ENCODE data around the gene EPB41L4B.

GRCh38 chr9:109176386-109176785 is 144.5 kb downstream of the EPB41L4B start:
- no peak for TF ChIP-seq POLR2A (IDR thresholded peaks at IDR 0.05; ENCODE audit: low read depth, low read length)
- no peak for TF ChIP-seq CTCF (conservative IDR thresholded peaks at IDR 0.05; ENCODE audit: low read depth, low read length)
- no peak for TF ChIP-seq SMC3 (IDR thresholded peaks at IDR 0.05; ENCODE audit: low read depth, low read length)
- no peak for TF ChIP-seq MAFK (IDR thresholded peaks at IDR 0.05; ENCODE audit: low read depth, low read length)
- no peak for TF ChIP-seq RAD21 (IDR thresholded peaks at IDR 0.05; ENCODE audit: low read length)
- no peak for TF ChIP-seq BHLHE40 (IDR thresholded peaks at IDR 0.05; ENCODE audit: low read depth, low read length)
- TF ChIP-seq ELK1 (IDR thresholded peaks at IDR 0.05; ENCODE audit: borderline replicate concordance, low read depth, low read length), result no peak
- TF ChIP-seq MAZ (IDR thresholded peaks at IDR 0.05; ENCODE audit: borderline replicate concordance, low read depth, low read length), result no peak
- no peak for TF ChIP-seq RCOR1 (IDR thresholded peaks at IDR 0.05; ENCODE audit: insufficient replicate concordance, low read length)
- no peak for TF ChIP-seq RFX5 (IDR thresholded peaks at IDR 0.05; ENCODE audit: low read depth, low read length)
- no peak for TF ChIP-seq CEBPB (IDR thresholded peaks at IDR 0.05; ENCODE audit: low read depth, low read length)
- TF ChIP-seq USF2 (IDR thresholded peaks at IDR 0.05; ENCODE audit: low read depth, low read length), result no peak
- TF ChIP-seq FOS (IDR thresholded peaks at IDR 0.05; ENCODE audit: low read depth, low read length), result no peak
- TF ChIP-seq NFE2L2 (IDR thresholded peaks at IDR 0.05; ENCODE audit: low read depth, low read length), result no peak

Data from IMR-90 (cell line).